Measurements from ENCODE around the gene SMAD6. TPM values are rescaled to one million over a fixed set of nuclear protein-coding genes. Genes with fewer than 3 reads are reported as not detected.

Gene SMAD6
- 1.7 and 2.2 TPM in 2 replicates for total RNA-seq

DNA sequence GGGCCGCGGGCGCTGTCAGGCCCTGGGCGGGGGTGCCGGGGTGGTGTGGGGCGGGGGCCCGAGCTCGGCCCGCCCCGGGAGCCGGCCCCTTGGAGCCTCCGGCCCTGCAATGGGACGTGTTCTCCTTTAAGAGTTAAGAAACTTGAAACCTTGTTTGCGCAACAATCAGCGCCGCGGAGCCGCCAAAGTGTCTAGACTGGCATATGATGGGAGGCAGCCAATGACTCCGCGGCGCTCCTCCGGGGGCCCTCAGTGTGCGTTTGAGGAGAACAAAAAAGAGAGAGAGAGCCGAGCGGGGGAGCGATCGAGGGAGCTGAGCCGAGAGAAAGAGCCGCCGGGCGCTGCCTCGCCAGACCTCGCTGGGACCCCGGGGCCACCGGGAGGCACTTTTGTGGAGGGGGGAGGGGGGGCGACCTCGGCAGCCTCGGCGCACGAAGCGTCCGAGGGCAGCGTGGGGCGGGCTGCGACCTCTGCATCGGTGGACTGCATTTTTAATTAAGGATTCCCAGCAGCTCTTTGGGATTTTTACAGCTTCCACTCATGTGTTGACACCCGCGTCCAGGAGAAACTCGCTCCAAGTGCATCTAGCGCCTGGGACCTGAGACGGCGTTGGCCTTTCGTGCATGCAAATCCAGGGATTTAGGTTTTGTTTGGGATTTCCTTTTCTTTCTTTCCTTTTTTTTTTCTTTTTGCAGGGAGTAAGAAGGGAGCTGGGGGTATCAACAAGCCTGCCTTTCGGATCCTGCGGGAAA lies at the start of gene SMAD6:
SMAD6 (plus strand) TSS at position 202 of the 752 bp plus-strand sequence. CDS start 1,023 bp downstream, outside the sequence.

Other genes starting within 250 kb of the SMAD6 start
- 13.5 and 20.6 TPM in 2 replicates for gene SNAPC5, start 204.5 kb upstream of the SMAD6 start, total RNA-seq
- 2,449 and 2,582 TPM in 2 replicates for gene RPL4, start 197.4 kb upstream of the SMAD6 start, total RNA-seq
- gene ZWILCH, start 196.9 kb upstream of the SMAD6 start, total RNA-seq, result 5.0 and 38.5 TPM in 2 replicates
- gene LCTL, start 136.2 kb upstream of the SMAD6 start, total RNA-seq, result not detected in 2 replicates